ENCODE data around the gene AQP10.
"Not testable (repeated sequence)": the region's sequence is repeated elsewhere in the genome, so short reads cannot be mapped to it uniquely, and the experiment has no call there.

AQP10 gene

GRCh38 chr1:154361357-154361756 is 40.5 kb downstream of the AQP10 start:
- no peak for TF ChIP-seq CTCF (IDR thresholded peaks at IDR 0.05; ENCODE audit: extremely low read depth, missing control alignments)
- DNase-seq (ENCODE audit: low spot score), result no peak

- no peak for TF ChIP-seq CTCF (IDR thresholded peaks at IDR 0.05; ENCODE audit: extremely low read depth, missing control alignments)
- no peak for DNase-seq (ENCODE audit: low spot score)
Observed at GRCh38 chr1:154371436-154371835, 50.5 kb downstream of the AQP10 start.

GRCh38 chr1:154373777-154374357 is 53.0 kb downstream of the AQP10 start:
- not testable (repeated sequence) for DNase-seq (ENCODE audit: low spot score)

All from GM20000 (cell line).